Testis (tissue), 3 donors: ENCODE results near the gene NCK1. TPM values are rescaled to one million over a fixed set of nuclear protein-coding genes. Genes with fewer than 3 reads are reported as not detected.
"Not testable (repeated sequence)": the region's sequence is repeated elsewhere in the genome, so short reads cannot be mapped to it uniquely, and the experiment has no call there.

ENCODE experiments used
- DNase-seq: peaks from one replicate; pipeline ENCODE4 v3.0.0-alpha.2; 2019
- H3K27ac ChIP-seq, 2 donors: fragments of 200-600 bp; sonication (generic); one replicate each; pipeline ENCODE4 v1.5.1; 2019
- H3K27me3 ChIP-seq: fragments of 200-600 bp; sonication (generic); one replicate; pipeline ENCODE4 v1.5.1; 2019
- H3K36me3 ChIP-seq: fragments of 200-600 bp; sonication (generic); one replicate; pipeline ENCODE4 v1.5.1; 2017; ENCODE audit warnings: low read depth; ENCODE audit errors: missing control alignments
- H3K4me1 ChIP-seq: fragments of 200-600 bp; sonication (generic); one replicate; pipeline ENCODE4 v1.5.1; 2019
- H3K4me3 ChIP-seq, 2 donors: fragments of 200-600 bp; sonication (generic); one replicate each; pipeline ENCODE4 v1.5.1; 2017 to 2019
- H3K9me3 ChIP-seq: fragments of 200-600 bp; sonication (generic); one replicate; pipeline ENCODE4 v1.5.1; 2017
- CTCF ChIP-seq, 3 experiments: fragments of 450-650 bp in 2 of 3; fragments of 200-600 bp in 1 of 3; sonication (generic) in 1 of 3; IDR thresholded peaks; one replicate each; pipeline ENCODE4 v1.5.1; 2016 to 2019; ENCODE audit warnings: antibody characterized with exemption in 3 of 3, mild to moderate bottlenecking in 2 of 3, moderate library complexity in 1 of 3
- POLR2A ChIP-seq: fragments of 450-650 bp; IDR thresholded peaks from one replicate; pipeline ENCODE4 v1.6.1; 2017; ENCODE audit warnings: antibody characterized with exemption, mild to moderate bottlenecking, moderate library complexity
- WGBS, 2 donors: methylation state at CpG; one replicate each; pipeline ENCODE4 v1.1.5; 2018; 5-methylcytosine and 5-hydroxymethylcytosine counted together
- intact Hi-C: fragments of 100-400 bp; cut with DNase I; formaldehyde crosslinking; loops from one replicate; pipeline ENCODE4 v1.15.1; 2023; ENCODE audit warnings: low total_unique reads
- polyA plus RNA-seq: library from polyadenylated mRNA; stranded (reverse); fragments of 350-450 nt; fragmentation: Illumina TruSeq; extraction: RNeasy Lipid Tissue Mini Kit (QIAGEN cat#74804); gene quantifications from one replicate; pipeline ENCODE4 v1.2.3, GENCODE V29; 2014; ENCODE audit warnings: low read depth, low replicate concordance; ENCODE audit not compliant: insufficient read depth
- total RNA-seq, 2 donors: library from RNA; depleted of rRNA; stranded (reverse); fragments of >200 nt; gene quantifications; one replicate each; pipeline ENCODE4 v1.2.3, GENCODE V29; 2016

The NCK1 gene
- total and polyA plus RNA-seq, 3 donors from 2014 or later: 31.1 to 45.0 (median 42.7) TPM

DNA sequence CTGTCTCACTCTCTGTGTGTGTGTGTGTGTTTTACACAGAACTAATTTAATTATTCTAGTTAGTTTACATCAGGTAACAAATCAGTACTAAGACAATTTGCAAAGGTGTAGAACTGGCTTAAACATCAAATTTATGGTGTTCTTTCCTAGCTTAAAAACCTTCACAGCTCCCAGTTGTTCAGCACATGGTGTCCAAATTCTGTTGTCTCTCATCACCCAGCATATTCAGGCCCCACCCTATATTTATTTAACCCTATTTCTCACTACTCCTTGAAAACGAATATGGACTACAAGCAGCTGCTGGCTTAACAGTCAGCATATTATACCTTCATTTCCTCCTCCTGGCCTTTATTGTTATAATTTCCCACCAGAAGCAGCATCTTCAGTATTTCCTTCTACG, 96.9 kb downstream of the NCK1 start:
- H3K36me3 ChIP-seq: no peaks in the 10 kb centered on the region
- WGBS, 2 donors: 65 to 82% methylated on average over 2 of the region's 2 CpGs
- TF ChIP-seq POLR2A (no peak), CTCF (IDR thresholded peaks at IDR 0.05) (no peak)
- intact Hi-C loops: no loop called here
- no peaks in the 10 kb centered on the region for H3K4me1 ChIP-seq
- no peak overlapping the region for H3K27ac ChIP-seq
- H3K4me3 ChIP-seq: no peak overlapping the region
- DNase-seq: no peak
- no peaks in the 10 kb centered on the region for H3K27me3 ChIP-seq
- H3K9me3 ChIP-seq: no peaks in the 10 kb centered on the region

DNA sequence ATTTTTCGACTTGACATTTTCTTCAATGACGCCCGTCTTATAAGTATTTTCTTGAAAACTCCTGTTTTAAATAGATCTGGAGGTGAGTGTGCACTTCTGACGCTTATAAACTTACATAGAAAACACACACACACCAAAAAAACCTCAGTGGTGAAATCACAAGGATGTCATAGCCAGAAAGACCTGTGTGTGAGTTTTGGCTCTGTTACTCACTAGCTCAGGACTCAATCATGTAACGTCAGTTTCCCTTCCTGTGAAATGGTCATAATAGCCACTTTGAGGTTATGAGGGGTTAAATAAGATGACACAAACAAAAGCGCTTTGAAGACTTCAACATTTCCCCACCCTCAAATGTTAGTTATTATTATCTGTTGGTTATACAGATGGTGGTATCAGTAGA, 97.6 kb downstream of the NCK1 start:
- H3K4me1 ChIP-seq: no peaks in the 10 kb centered on the region
- no peaks in the 10 kb centered on the region for H3K36me3 ChIP-seq
- TF ChIP-seq CTCF (IDR thresholded peaks at IDR 0.05) (no peak), POLR2A (no peak)
- H3K27ac ChIP-seq: no peak overlapping the region
- no peaks in the 10 kb centered on the region for H3K27me3 ChIP-seq
- no peak overlapping the region for H3K4me3 ChIP-seq
- H3K9me3 ChIP-seq: no peaks in the 10 kb centered on the region
- no peak for DNase-seq
- intact Hi-C loops: no loop called here
- 94 to 95% methylated on average over 6 of the region's 6 CpGs for WGBS, 2 donors

- no peaks in the 10 kb centered on the region for H3K9me3 ChIP-seq
- 79 to 92% methylated on average over 4 of the region's 4 CpGs for WGBS, 2 donors
- no peaks in the 10 kb centered on the region for H3K27me3 ChIP-seq
- no peak overlapping the region for H3K4me3 ChIP-seq
- no peaks in the 10 kb centered on the region for H3K4me1 ChIP-seq
- DNase-seq: no peak
- no peaks in the 10 kb centered on the region for H3K36me3 ChIP-seq
- intact Hi-C loops: no loop called here
- H3K27ac ChIP-seq: no peak overlapping the region
- TF ChIP-seq POLR2A: no peak
- TF ChIP-seq CTCF (IDR thresholded peaks at IDR 0.05): no peak
Measured at GRCh38 chr3:136960838-136961836, 99.1 kb downstream of the NCK1 start.

- WGBS, 2 donors: 75 to 84% methylated on average over 1 of the region's 1 CpG
- no peak overlapping the region for H3K4me3 ChIP-seq
- no peak overlapping the region for H3K27ac ChIP-seq
- H3K36me3 ChIP-seq: no peaks in the 10 kb centered on the region
- intact Hi-C loops: no loop called here
- no peaks in the 10 kb centered on the region for H3K4me1 ChIP-seq
- TF ChIP-seq POLR2A (no peak), CTCF (IDR thresholded peaks at IDR 0.05) (no peak)
- no peaks in the 10 kb centered on the region for H3K9me3 ChIP-seq
- H3K27me3 ChIP-seq: no peaks in the 10 kb centered on the region
- no peak for DNase-seq
Measured at GRCh38 chr3:136962927-136963326, 100.9 kb downstream of the NCK1 start.

- intact Hi-C loops, DNase-seq, H3K4me1 ChIP-seq, H3K4me3 ChIP-seq, H3K9me3 ChIP-seq, H3K36me3 ChIP-seq, H3K27me3 ChIP-seq, H3K27ac ChIP-seq: not testable (repeated sequence)
- WGBS, 2 donors: 84 to 86% methylated on average over 6 to 7 of the region's 14 CpGs
Measured at GRCh38 chr3:136969539-136969938, 107.5 kb downstream of the NCK1 start.
